Central memory CD4-positive, alpha-beta T cell (primary cell): ENCODE results near the gene ANKS4B.
A peak's percentile ranks its signal among the peaks of the same experiment; 100 is the strongest.
"Not testable (repeated sequence)": the region's sequence is repeated elsewhere in the genome, so short reads cannot be mapped to it uniquely, and the experiment has no call there.

Experiments
- DNase-seq: peaks from one replicate; pipeline ENCODE4 v3.0.0; 2022

ANKS4B gene

GRCh38 chr16:21264571-21265036 lies 31.1 kb downstream of the ANKS4B start:
- DNase-seq, result no peak

DNA sequence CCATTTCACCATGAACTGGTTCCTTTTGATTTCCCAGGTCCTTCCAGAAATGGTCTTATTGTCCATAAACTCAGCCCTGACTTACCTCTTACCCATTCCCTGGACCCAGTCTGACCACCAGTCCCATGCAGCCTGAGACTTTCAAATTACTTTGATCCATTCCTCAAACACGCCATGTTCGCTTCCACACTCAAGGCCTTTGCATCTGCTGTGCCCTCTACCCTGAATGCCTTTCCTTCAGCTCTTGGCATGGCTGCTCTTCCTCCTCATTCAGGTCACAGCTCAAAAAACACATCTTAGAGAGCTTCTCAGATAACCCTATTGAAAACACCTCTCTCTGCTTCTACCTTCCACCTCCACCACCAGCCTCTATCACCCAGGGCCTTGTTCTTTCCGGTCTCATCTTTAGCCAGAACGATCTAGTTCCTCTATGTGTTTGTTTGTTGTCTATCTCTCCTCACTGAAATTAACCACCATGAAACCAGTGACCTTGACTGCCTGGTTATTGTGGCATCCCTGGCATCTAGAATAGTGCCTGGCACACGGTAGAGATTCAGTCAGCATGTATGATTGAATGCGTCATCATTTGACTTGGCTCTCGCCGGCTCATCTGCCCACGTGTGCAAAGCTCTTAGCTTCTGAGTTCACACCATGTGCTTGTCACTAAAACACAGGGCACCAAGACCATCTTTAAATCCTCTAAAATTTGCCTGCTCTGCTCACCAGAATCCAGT lies 31.8 kb downstream of the ANKS4B start:
- no peak for DNase-seq

- no peak for DNase-seq
These were observed 33.8 kb downstream of the ANKS4B start for GRCh38 chr16:21267298-21267697.

DNA sequence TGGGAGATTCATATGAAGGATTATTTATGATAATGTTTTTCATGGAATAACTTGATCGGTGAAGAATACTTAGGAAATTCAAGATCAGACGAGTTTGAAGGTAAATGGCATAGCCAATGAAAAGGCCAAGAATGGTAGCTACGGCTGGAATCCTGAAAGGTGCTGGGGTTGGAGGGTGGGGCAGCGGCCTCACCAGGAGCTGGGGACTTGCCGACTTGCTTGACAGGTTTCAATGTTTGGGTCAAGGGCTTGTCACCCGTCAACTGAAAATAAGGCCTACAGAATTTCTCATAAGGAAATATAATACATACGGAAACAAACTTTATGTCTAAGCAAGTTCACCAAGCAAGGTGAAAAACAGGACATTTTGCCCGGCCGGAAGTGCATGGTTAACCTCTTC lies 34.7 kb downstream of the ANKS4B start:
- no peak for DNase-seq

DNA sequence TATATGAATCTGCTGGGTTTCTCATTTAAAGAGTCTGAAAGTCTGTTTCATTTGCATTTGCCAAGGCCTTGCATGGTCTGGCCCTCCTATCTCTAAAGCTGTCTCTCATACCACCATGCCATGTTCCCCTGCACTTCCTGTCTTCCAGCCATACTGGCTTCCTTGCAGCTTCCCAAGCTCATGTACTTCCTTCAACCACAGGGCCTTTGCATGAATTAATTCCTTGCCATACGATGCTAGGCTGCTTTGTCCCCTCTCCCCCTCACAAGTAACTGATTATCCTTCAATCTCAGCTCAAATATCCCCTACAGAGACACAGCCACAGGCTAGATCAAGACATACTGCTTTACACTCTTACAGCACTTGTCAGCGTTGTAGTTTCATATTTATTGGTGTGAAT lies 38.8 kb downstream of the ANKS4B start:
- DNase-seq, result no peak

- DNase-seq, result not testable (repeated sequence)
These were observed 39.3 kb downstream of the ANKS4B start for GRCh38 chr16:21272763-21273162.

DNA sequence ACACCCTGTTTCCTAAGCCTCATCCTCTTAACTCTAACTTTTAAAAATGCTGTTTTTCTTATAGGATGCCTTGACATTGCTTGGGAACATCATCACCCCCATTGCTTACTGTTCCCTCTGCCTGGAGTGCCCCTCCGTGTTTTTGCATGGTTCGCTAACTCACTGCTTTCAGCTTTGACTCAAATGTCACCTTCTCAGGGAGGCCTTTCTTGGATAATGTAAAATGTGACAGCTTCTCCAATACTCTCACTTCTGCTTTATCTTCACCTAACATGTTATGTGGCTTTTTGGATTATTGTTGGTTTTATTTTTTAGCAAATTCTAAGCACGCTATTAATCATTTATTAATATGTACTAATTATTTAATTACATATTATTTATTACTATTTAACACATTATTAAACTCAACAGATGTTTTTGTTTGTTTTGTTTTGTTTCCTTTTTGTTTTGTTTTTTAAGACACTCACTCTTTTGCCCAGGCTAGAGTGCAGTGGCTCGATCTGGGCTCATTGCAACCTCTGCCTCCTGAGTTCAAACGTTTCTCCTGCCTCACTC lies 40.8 kb downstream of the ANKS4B start:
- no peak for DNase-seq

- no peak for DNase-seq
These were observed 42.0 kb downstream of the ANKS4B start for GRCh38 chr16:21275529-21275928.

DNA sequence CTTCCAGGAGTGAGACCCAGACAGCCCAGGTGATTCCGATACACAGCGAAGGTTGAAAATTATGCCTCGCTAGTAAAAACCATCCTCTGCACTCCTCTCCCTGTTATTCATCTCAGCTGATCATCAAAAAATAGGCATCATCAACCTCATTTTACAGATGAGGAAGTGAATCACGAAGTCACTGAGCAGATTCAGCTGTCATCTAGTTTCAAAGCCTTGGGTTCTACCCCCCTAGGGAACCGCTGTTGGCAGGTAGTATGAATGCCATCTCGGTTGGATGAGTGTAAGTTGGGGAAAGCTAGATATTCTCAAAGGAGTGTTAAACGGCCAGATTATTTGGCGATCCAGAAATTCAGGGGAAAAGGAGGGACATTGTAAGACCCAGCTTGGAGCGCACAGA lies 42.6 kb downstream of the ANKS4B start:
- DNase-seq, result no peak

- no peak for DNase-seq
These were observed 43.8 kb downstream of the ANKS4B start for GRCh38 chr16:21277045-21277926.

DNA sequence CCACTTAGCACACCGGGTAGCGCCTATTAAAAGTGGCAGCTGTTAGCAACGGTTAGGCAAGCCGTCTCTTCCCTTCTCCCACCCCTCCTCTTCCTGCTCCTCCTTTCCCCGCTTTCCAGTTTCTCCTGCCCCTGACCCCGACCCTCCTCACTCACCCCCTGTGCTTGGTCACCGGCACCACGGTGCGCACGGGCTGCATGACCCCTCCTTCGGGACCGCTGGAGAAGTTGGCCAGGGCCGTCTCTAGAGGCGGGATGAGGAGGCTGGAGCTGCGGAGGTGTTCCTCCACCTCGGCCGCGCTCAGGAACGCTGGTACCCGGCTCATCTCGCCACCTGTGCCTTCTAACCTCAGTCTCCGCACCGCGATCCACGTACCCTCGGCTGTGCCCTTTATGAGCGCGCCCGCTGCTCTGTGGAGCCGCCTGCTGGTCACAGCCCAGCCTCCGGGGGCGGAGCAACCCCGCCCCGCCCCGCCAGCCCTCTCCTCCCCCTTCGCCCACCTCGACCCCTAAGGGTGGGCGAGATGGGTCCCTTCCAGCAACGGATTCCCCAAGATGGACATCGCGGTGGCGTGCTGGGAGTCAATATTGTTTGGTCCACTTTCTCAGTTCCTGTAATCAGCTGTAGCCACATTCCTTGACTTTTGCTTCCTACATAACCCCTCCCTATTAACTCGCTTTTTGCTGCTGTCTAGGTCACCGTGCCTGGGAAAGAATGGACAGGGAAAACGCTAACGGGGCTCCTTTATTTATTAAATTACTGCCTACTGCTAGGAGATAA lies 44.6 kb downstream of the ANKS4B start, which contains the start of gene CRYM:
CRYM (minus strand) TSS at position 364 of the 780 bp plus-strand sequence; CDS start at position 325, 39 bp downstream.
- DNase-seq, result no peak

DNA sequence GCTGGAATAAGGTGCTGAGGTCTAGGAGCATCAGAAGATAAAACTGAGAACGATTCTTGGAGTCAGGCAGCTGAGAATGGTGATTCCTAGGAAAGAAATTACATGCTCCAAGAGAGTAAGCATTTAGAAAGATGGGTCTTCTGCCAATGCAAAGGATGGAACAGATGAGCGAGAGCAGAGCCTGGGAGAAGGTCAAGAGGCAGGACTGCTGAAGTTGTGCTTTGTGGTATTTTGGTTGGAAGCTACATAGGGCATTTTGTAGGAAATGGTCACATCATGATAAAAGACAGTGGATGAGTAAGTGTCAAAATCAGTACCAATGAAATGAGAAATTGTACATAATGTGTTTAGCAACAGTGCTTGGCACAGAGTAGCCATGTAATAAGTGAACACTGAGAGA lies 46.0 kb downstream of the ANKS4B start:
- DNase-seq, result no peak

- DNase-seq, result no peak
These were observed 48.3 kb downstream of the ANKS4B start for GRCh38 chr16:21281698-21282389.

DNA sequence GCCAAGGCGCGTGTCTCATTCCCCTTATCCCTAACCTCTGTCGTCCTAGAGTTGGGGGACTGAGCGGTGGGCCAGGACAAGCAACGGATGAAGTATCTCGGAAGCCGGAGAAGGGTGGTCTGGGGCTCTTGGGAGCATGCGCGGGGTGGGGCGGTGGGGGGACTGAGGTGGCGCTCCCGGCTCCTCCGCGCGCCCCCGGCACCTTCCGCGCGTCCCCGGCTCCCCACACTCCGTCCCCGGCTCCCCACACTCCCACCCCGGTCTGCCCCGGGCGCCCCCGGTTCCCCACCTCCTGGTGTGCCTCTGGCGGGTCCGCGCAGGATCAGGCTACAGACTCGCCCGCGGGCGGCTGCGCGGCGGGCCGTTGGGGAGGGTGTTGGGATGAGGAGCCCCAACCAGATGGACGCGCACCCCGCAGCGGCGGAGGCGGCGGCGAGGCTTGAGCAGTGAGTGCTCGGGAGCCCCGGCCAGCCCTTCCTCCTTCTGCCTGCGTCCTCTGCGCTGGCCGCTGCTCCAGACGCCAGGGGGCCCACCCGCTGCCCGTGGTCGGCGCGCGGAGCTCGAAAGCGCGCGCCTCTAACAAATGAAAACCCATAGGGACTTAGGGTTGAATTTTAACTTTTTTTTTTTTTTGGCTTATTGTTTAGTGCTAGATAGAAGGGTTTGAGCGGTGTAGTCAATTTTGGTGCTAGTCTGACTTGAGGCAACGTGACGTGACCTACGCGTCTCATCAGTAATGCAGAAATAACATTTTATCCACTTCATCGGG lies 50.2 kb downstream of the ANKS4B start:
- DNase-seq, result no peak

DNA sequence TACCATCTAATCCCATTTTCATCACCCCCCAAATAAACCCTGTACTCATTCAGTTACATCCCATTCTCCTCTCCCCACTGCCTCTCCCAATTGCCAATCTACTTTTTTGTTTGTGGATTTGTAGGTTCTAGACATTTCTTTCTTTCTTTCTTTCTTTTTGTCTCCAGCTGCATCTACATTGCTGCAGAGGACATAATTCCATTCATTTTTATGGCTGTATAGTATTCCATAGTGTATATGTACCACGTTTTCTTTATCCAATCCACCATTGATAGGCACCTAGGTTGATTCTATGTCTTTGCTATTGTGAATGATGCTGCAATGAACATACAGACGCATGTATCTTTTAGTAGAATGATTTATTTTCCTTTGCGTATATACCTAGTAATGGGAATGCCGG lies 50.9 kb downstream of the ANKS4B start:
- no peak for DNase-seq

GRCh38 chr16:21285314-21285713 lies 51.8 kb downstream of the ANKS4B start:
- DNase-seq, result no peak

- DNase-seq, result not testable (repeated sequence)
These were observed 56.3 kb downstream of the ANKS4B start for GRCh38 chr16:21289789-21290188.

GRCh38 chr16:21300309-21301167 lies 67.0 kb downstream of the ANKS4B start:
- peak; percentile 24 for DNase-seq

- DNase-seq, result peak; percentile 17
These were observed 67.8 kb downstream of the ANKS4B start for GRCh38 chr16:21301168-21301894.

DNA sequence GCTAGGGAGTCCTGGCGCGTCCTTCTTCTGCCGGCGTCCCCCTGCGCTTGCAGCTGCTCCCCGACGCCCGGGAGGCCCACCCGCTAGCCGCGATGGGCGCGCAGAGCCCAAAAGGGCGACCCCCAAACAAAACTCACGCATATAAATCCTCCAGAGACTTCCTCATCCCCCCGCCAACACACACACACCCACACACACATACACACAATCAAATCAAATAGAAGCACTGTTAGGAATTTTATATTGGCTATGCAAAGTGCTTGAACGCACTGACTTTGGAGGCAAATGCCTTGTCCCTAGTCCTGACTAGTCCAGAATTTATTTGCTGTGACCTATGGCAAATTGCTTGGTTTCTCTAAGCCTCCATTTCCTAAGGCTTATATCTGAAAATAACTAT lies 68.4 kb downstream of the ANKS4B start:
- DNase-seq, result no peak
